HG02938 (cell line): ENCODE results near the gene UBAP2.

ENCODE experiments used
- ATAC-seq: cut with Tn5 transposase; IDR thresholded peaks from one replicate; pipeline ENCODE4 v1.9.1; 2021; ENCODE audit warnings: mild to moderate bottlenecking, moderate library complexity; ENCODE audit not compliant: unreplicated experiment

The UBAP2 gene

DNA sequence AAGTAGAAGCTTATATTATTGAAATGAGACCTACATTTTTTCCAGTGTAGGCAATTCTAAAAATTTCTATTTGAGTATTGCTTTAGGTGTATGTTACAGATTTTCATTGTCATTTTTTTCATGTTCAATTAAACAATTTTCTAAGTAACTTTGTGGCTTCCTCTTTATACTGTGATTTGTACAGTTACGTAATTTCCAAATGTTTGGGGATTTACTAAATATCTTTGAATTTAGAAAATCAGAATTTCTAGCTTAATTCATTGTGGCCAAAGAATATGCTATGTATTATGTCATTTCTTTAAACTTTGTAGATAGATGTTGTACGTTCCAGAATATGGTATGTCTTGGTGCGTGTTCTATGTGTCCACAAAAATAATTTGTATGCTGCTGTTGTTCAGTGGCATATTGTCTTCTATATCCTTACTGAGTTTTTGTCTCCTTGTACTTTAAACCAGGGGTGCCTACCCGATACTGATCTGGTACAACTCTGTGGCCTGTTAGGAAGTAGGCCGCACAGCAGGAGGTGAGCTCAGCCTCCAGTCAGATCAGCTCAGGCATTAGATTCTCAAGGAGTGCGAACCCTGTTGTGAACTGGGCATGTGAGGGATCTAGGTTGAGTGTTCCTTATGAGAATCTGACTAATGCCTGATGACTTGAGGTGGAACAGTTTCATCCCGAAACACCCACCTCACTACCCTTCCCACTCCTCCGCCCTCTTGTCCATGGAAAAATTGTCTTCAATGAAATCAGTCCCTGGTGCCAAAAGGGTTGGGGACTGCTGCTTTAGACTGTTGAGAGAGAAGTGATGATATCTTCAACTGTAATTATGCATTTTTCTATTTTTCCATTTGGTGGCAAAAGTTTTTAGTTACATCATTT is 168.2 kb downstream of the UBAP2 start:
- ATAC-seq = no peak

DNA sequence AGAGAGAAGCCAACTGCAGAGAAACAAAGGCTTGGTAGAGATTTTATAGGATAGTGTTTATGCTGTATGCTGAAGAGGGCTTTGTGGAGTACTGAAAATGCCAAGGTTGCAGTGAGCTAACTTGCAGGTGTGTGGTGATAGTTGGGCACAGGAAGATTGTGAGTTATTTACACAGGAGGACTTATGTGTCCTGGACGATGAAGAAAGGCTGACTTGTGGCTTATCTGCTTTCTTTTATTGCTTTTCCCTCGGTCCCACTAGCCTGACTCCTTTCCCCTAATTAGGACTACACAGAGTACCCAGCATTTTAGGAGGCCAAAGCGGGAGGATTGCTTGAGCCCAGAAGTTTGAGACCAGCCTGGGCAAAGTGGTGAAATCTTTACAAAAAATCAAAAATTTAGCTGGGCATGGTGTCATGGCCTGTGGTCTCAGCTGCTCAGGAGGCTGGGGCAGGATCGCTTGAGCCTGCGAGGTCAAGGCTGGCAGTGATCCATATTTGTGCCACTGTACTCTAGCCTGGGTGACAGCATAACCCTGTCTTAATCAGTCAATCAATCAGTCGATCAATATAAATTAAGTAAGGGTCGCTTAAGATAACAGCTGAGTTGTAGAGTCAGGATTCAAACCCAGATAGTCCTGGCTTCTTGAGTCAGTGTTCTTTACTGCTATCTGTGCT is 169.9 kb downstream of the UBAP2 start:
- no peak for ATAC-seq

DNA sequence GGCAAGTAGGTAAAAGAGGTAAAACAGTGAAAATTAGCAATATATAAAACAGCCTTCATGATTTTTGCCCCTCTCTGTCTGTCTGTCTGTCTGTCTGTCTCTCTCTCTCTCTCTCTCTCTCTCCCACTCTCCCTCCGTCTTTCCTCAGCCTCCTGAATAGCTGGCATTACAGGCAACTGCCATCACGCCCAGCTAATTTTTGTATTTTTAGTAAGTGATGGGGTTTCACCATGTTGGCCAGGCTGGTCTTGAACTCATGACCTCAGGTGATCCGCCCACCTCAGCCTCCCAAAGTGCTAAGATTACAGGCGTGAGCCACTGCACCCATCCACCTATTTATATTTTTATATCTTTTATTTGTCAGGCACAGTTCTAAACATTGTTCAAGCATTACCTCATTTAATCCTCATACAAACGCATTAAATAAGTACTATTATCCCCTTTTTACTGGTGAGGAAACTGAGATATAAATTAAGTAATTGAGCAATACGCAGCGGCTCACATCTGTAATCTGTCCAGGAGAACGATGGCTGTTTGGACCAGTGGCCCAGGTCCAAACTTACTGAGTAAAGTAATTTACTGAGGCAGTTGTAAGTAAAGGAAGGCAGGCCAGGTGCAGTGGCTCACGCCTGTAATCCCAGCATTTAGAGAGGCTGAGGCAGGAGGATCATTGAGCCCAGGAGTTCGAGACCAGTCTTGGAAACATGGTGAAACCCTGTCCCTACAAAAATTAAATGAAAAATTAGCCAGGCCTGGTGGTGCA is 170.8 kb downstream of the UBAP2 start:
- no peak for ATAC-seq
